Neural cell (in vitro differentiated cells): ENCODE data around the gene COL20A1. TPM values are rescaled to one million over a fixed set of nuclear protein-coding genes. Genes with fewer than 3 reads are reported as not detected.

Experiments used
- H2AFZ ChIP-seq: fragments of 200-600, 300-800 bp; sonication (generic), shearing (Covaris generic); 2 replicates; pipeline ENCODE4 v1.6.0; 2014; ENCODE audit warnings: low read depth, mild to moderate bottlenecking, antibody characterized with exemption, low read length, moderate library complexity
- H3F3A ChIP-seq: fragments of 200-600 bp; shearing (Covaris generic); 2 replicates; pipeline ENCODE4 v1.6.1; 2016; ENCODE audit warnings: mild to moderate bottlenecking, moderate library complexity, mixed read lengths, antibody characterized with exemption, low read length; ENCODE audit not compliant: insufficient read depth, poor library complexity, severe bottlenecking
- H3K27ac ChIP-seq: fragments of 200-600, 300-800 bp; sonication (generic), shearing (Covaris generic); 2 replicates; pipeline ENCODE4 v1.5.1; 2014; ENCODE audit warnings: mild to moderate bottlenecking, low read length, moderate library complexity
- H3K27me3 ChIP-seq: fragments of 300-800, 200-600 bp; sonication (generic), shearing (Covaris generic); 2 replicates; pipeline ENCODE4 v1.6.0; 2014; ENCODE audit warnings: mild to moderate bottlenecking, low read depth, low read length, moderate library complexity; ENCODE audit not compliant: insufficient read depth
- H3K36me3 ChIP-seq: fragments of 300-800, 200-600 bp; sonication (generic), shearing (Covaris generic); 2 replicates; pipeline ENCODE4 v1.5.1; 2014; ENCODE audit warnings: mild to moderate bottlenecking, antibody characterized with exemption, low read length, moderate library complexity; ENCODE audit not compliant: insufficient read depth
- H3K4me2 ChIP-seq: fragments of 300-800, 200-600 bp; sonication (generic), shearing (Covaris generic); 2 replicates; pipeline ENCODE4 v1.6.0; 2014; ENCODE audit warnings: mild to moderate bottlenecking, low read length
- H3K4me3 ChIP-seq: fragments of 300-800, 200-600 bp; sonication (generic), shearing (Covaris generic); 2 replicates; pipeline ENCODE4 v1.5.1; 2014; ENCODE audit warnings: mild to moderate bottlenecking, low read length, moderate library complexity
- H3K79me2 ChIP-seq: fragments of 200-600 bp; shearing (Covaris generic); replicated peaks from 2 replicates; pipeline ENCODE4 v1.6.0; 2014; ENCODE audit warnings: mild to moderate bottlenecking, low read length, moderate library complexity; ENCODE audit not compliant: insufficient read depth
- H3K9ac ChIP-seq: fragments of 300-800, 200-600 bp; sonication (generic), shearing (Covaris generic); 2 replicates; pipeline ENCODE4 v1.6.1; 2016; ENCODE audit warnings: mild to moderate bottlenecking, low read length, mixed read lengths
- H3K9me2 ChIP-seq: fragments of 200-600 bp; shearing (Covaris generic); 2 replicates; pipeline ENCODE4 v1.6.1; 2016; ENCODE audit warnings: mild to moderate bottlenecking, low read length, mixed read lengths; ENCODE audit not compliant: insufficient read depth
- H3K9me3 ChIP-seq: fragments of 200-600, 300-800 bp; sonication (generic), shearing (Covaris generic); 2 replicates; pipeline ENCODE4 v1.6.1; 2016; ENCODE audit warnings: mild to moderate bottlenecking, mixed run types, low read length, moderate library complexity, mixed read lengths
- H4K20me1 ChIP-seq: fragments of 200-600 bp; shearing (Covaris generic); 2 replicates; pipeline ENCODE4 v1.6.1; 2016; ENCODE audit warnings: mild to moderate bottlenecking, mixed run types; ENCODE audit not compliant: insufficient read depth
- EP300 ChIP-seq: fragments of 450-650 bp; conservative IDR thresholded peaks from 2 replicates; pipeline ENCODE4 v1.6.1; 2014; ENCODE audit warnings: antibody characterized with exemption, mild to moderate bottlenecking, moderate library complexity; ENCODE audit not compliant: poor library complexity, severe bottlenecking
- EZH2 ChIP-seq: fragments of 200-600, 300-800 bp; shearing (Covaris generic), sonication (generic); IDR thresholded peaks from 2 replicates; pipeline ENCODE4 v1.6.1; 2014; ENCODE audit warnings: antibody characterized with exemption, low read length, borderline replicate concordance, mild to moderate bottlenecking; ENCODE audit not compliant: insufficient read depth, poor library complexity, severe bottlenecking
- MXI1 ChIP-seq: fragments of 450-650 bp; conservative IDR thresholded peaks from 2 replicates; pipeline ENCODE4 v1.6.1; 2014; ENCODE audit warnings: antibody characterized with exemption, mild to moderate bottlenecking; ENCODE audit not compliant: poor library complexity, severe bottlenecking
- POLR2AphosphoS5 ChIP-seq: IDR thresholded peaks from 2 replicates; pipeline ENCODE4 v1.6.1; 2012
- RAD21 ChIP-seq: fragments of 450-650 bp; conservative IDR thresholded peaks from 2 replicates; pipeline ENCODE4 v1.6.1; 2014; ENCODE audit warnings: antibody characterized with exemption, mild to moderate bottlenecking, moderate library complexity
- REST ChIP-seq: IDR thresholded peaks from 2 replicates; pipeline ENCODE4 v1.6.1; 2012; ENCODE audit warnings: borderline replicate concordance
- SMC3 ChIP-seq: fragments of 450-650 bp; conservative IDR thresholded peaks from 2 replicates; pipeline ENCODE4 v1.6.1; 2014; ENCODE audit warnings: antibody characterized with exemption, mild to moderate bottlenecking, moderate library complexity; ENCODE audit not compliant: poor library complexity
- TAF1 ChIP-seq: IDR thresholded peaks from 2 replicates; pipeline ENCODE4 v1.6.1; 2012; ENCODE audit warnings: low read depth
- polyA plus RNA-seq: library from polyadenylated mRNA; depleted of rRNA; stranded (reverse); fragments of >200 nt; gene quantifications from 2 replicates; pipeline ENCODE4 v1.2.3, GENCODE V29; 2014
- TF ChIP-seq, protein P1 (sequence below): fragments of 450-650 bp; IDR thresholded peaks from 2 replicates; pipeline ENCODE4 v1.5.1; 2014; ENCODE audit warnings: antibody characterized with exemption, mild to moderate bottlenecking, moderate library complexity; ENCODE audit not compliant: poor library complexity, severe bottlenecking

Gene COL20A1
- polyA plus RNA-seq, 1 donor from 2014 or later = 1.1 TPM

DNA sequence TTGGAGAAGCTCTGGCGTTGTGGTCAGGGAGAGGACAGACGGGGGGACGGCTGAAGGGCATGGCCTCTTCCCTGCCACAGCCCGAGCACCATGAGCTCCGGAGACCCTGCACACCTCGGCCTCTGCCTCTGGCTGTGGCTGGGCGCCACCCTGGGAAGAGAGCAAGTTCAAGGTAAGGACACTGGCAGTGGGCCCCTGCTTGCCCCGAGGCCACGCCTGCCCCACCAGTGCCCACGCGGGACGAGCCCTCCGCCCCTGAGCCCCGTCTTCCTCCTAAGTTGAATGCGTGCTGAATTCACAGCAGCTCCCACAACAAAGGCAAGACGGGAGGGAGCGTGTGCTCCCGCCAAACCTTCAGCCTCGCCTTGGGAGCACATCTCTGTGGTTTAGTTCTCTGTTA lies 2.0 kb downstream of the COL20A1 start:
- Histone ChIP-seq H3K9ac (no peak overlapping the region), H3K36me3 (no peaks in the 10 kb centered on the region), H3K9me3 (no peaks in the 10 kb centered on the region), H3K27ac (no peak overlapping the region), H3F3A (no peaks in the 10 kb centered on the region), H3K4me2 (no peak overlapping the region), H3K79me2 (no peaks in the 10 kb centered on the region), H3K9me2 (no peaks in the 10 kb centered on the region), H2AFZ (no peak overlapping the region), H3K4me3 (no peak overlapping the region), H4K20me1 (no peaks in the 10 kb centered on the region), H3K27me3 (no peaks in the 10 kb centered on the region)
- no peak for TF ChIP-seq RAD21

GRCh38 chr20:63295422-63295821 lies 2.4 kb downstream of the COL20A1 start:
- Histone ChIP-seq H3K9me2 (no peaks in the 10 kb centered on the region), H2AFZ (no peak overlapping the region), H3K9ac (no peak overlapping the region), H4K20me1 (no peaks in the 10 kb centered on the region), H3K27ac (no peak overlapping the region), H3K4me3 (no peak overlapping the region), H3K36me3 (no peaks in the 10 kb centered on the region), H3K4me2 (no peak overlapping the region), H3K27me3 (no peaks in the 10 kb centered on the region), H3K79me2 (no peaks in the 10 kb centered on the region), H3K9me3 (no peaks in the 10 kb centered on the region), H3F3A (no peaks in the 10 kb centered on the region)
- TF ChIP-seq REST = no peak
- TF ChIP-seq, protein P1, sequence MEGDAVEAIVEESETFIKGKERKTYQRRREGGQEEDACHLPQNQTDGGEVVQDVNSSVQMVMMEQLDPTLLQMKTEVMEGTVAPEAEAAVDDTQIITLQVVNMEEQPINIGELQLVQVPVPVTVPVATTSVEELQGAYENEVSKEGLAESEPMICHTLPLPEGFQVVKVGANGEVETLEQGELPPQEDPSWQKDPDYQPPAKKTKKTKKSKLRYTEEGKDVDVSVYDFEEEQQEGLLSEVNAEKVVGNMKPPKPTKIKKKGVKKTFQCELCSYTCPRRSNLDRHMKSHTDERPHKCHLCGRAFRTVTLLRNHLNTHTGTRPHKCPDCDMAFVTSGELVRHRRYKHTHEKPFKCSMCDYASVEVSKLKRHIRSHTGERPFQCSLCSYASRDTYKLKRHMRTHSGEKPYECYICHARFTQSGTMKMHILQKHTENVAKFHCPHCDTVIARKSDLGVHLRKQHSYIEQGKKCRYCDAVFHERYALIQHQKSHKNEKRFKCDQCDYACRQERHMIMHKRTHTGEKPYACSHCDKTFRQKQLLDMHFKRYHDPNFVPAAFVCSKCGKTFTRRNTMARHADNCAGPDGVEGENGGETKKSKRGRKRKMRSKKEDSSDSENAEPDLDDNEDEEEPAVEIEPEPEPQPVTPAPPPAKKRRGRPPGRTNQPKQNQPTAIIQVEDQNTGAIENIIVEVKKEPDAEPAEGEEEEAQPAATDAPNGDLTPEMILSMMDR = peak; percentile 51

GRCh38 chr20:63295846-63296245 lies 2.9 kb downstream of the COL20A1 start:
- Histone ChIP-seq H3F3A (no peaks in the 10 kb centered on the region), H3K27ac (no peak overlapping the region), H3K36me3 (no peaks in the 10 kb centered on the region), H3K4me3 (no peak overlapping the region), H3K9me3 (no peaks in the 10 kb centered on the region), H3K9ac (no peak overlapping the region), H3K4me2 (no peak overlapping the region), H3K9me2 (no peaks in the 10 kb centered on the region), H4K20me1 (no peaks in the 10 kb centered on the region), H3K79me2 (no peaks in the 10 kb centered on the region), H2AFZ (no peak overlapping the region), H3K27me3 (no peaks in the 10 kb centered on the region)
- TF ChIP-seq POLR2AphosphoS5 = no peak
- TF ChIP-seq EP300 = no peak
- TF ChIP-seq MXI1 = no peak
- no peak for TF ChIP-seq SMC3
- TF ChIP-seq EZH2 = no peak
- TF ChIP-seq RAD21 = no peak
- TF ChIP-seq REST = no peak
- TF ChIP-seq, protein P1 = no peak
- no peak for TF ChIP-seq TAF1
